Chondrocyte (in vitro differentiated cells): Measurements from ENCODE around the gene CRHR2. TPM values are rescaled to one million over a fixed set of nuclear protein-coding genes. Genes with fewer than 3 reads are reported as not detected.

Experiments used
- DNase-seq: peaks from one replicate; pipeline ENCODE4 v3.0.0; 2021; ENCODE audit warnings: mixed read lengths, low spot score
- H3K27ac Mint-ChIP-seq: one replicate; pipeline ENCODE4 v1.8.0; 2021; ENCODE audit warnings: mild to moderate bottlenecking, moderate library complexity, mixed read lengths; ENCODE audit not compliant: unreplicated experiment
- H3K27me3 Mint-ChIP-seq: 2 replicates; pipeline ENCODE4 v1.8.0; 2021; ENCODE audit warnings: low read depth, mixed read lengths
- H3K36me3 Mint-ChIP-seq: 2 replicates; pipeline ENCODE4 v1.8.0; 2021; ENCODE audit warnings: low read depth, mixed read lengths
- H3K4me1 Mint-ChIP-seq: 2 replicates; pipeline ENCODE4 v1.8.0; 2021; ENCODE audit warnings: low read depth, mild to moderate bottlenecking, mixed read lengths
- H3K4me3 Mint-ChIP-seq: one replicate; pipeline ENCODE4 v1.8.0; 2021; ENCODE audit warnings: mild to moderate bottlenecking, moderate library complexity, mixed read lengths; ENCODE audit not compliant: unreplicated experiment
- H3K9me3 Mint-ChIP-seq: 2 replicates; pipeline ENCODE4 v1.8.0; 2021; ENCODE audit warnings: low read depth, mixed read lengths
- total RNA-seq: library from RNA; stranded (reverse); gene quantifications from 3 replicates; pipeline ENCODE4 v1.2.1, GENCODE V29; 2021
- TF ChIP-seq, protein P1 (sequence below): fragments of 200-600 bp; sonication (generic); IDR thresholded peaks from 2 replicates; pipeline ENCODE4 v1.5.0; 2021; ENCODE audit warnings: antibody characterized with exemption, mild to moderate bottlenecking, moderate library complexity

Gene CRHR2
- total RNA-seq, 1 donor from 2014 or later, result not detected

DNA sequence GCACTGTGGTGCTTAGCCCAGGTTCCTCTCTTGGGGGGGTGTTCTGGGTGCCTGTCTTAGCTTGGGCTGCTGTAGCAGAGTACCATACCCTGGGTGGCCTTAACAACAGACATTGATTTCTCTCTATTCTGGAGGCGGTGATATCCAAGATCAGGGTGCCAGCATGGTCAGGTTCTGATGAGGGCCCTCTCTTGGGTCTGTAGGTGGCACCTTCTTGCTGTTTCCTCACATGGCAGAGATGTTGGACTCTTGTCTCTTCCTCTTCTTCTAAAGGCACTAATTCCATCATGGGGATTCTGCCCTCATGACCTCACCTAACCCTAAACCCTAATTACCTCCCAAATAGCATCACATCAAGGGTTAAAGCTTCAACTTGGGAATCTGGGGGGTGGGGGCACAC lies 19.9 kb upstream of the CRHR2 start:
- TF ChIP-seq, protein P1, sequence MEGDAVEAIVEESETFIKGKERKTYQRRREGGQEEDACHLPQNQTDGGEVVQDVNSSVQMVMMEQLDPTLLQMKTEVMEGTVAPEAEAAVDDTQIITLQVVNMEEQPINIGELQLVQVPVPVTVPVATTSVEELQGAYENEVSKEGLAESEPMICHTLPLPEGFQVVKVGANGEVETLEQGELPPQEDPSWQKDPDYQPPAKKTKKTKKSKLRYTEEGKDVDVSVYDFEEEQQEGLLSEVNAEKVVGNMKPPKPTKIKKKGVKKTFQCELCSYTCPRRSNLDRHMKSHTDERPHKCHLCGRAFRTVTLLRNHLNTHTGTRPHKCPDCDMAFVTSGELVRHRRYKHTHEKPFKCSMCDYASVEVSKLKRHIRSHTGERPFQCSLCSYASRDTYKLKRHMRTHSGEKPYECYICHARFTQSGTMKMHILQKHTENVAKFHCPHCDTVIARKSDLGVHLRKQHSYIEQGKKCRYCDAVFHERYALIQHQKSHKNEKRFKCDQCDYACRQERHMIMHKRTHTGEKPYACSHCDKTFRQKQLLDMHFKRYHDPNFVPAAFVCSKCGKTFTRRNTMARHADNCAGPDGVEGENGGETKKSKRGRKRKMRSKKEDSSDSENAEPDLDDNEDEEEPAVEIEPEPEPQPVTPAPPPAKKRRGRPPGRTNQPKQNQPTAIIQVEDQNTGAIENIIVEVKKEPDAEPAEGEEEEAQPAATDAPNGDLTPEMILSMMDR, result peak; percentile 21
- Mint-ChIP-seq H3K4me1 (no peaks in the 10 kb centered on the region), H3K27me3 (peaks cover 61% of the 10 kb centered on the region), H3K27ac (no peak overlapping the region), H3K36me3 (no peaks in the 10 kb centered on the region), H3K4me3 (no peak overlapping the region), H3K9me3 (no peaks in the 10 kb centered on the region)
- DNase-seq, result no peak

DNA sequence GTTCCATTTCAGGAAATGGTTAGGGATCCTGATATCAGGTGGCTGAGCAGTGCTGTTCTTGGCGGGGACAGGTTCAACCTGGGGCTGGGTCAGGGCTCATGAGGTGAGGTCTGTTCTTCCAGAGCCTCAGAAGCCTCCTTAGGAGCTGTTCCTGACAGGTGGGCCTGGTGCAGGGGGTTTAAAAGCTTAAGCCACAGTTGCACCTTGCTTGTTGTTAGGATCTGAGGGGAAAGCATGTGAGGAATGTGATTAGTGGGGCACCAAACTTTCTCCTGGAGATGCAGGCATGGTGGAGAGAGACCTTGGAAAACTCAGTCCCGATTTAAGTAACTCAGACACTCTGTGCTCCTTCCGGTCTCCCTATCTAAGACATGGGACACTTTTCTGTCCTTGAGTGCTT lies 18.7 kb upstream of the CRHR2 start:
- Mint-ChIP-seq H3K27ac (no peak overlapping the region), H3K9me3 (no peaks in the 10 kb centered on the region), H3K4me1 (no peaks in the 10 kb centered on the region), H3K27me3 (peaks cover 58% of the 10 kb centered on the region), H3K36me3 (no peaks in the 10 kb centered on the region), H3K4me3 (no peak overlapping the region)
- peak; percentile 52 for DNase-seq
- TF ChIP-seq, protein P1, result no peak

DNA sequence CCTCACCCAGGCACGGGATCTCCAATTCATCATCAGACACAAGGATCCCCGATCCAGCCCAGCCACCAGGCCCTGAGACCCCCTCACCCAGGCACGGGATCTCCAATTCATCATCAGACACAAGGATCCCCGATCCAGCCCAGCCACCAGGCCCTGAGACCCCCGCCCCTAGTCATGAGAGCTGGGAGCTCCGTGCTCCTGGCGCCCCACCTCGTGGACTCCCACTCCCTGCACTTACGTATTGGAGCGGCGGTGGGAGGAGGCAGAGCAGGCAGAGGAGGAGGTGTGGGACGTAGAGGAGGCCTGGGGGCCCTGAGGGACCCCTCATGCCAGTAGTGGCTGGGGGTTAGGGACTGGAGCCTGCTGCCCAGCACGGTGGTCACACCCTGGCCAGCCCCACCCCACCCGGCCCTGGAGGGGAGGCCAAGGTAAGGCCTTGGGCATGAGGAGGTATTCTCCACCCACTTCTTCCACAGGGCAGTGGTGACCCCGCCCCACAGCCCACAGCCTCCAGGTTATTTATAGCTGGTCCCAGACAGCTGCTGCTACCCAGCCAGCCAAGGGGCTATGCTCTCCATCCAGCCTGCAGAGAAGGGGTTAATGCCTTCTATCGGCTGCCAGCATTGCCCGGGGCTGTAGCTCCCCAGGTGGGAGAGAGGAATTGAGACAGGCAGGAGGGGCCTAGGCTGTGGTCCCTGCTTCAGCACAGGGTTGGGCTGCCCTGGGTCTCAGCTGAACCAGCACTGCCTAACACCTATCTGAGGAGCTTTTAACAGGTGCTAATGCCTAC lies 17.6 kb upstream of the CRHR2 start:
- no peak overlapping the region for H3K27ac Mint-ChIP-seq
- H3K9me3 Mint-ChIP-seq, result no peaks in the 10 kb centered on the region
- H3K36me3 Mint-ChIP-seq, result no peaks in the 10 kb centered on the region
- peak; percentile 88 for DNase-seq
- TF ChIP-seq, protein P1, result no peak
- H3K27me3 Mint-ChIP-seq, result peaks cover 59% of the 10 kb centered on the region
- no peaks in the 10 kb centered on the region for H3K4me1 Mint-ChIP-seq
- no peak overlapping the region for H3K4me3 Mint-ChIP-seq

DNA sequence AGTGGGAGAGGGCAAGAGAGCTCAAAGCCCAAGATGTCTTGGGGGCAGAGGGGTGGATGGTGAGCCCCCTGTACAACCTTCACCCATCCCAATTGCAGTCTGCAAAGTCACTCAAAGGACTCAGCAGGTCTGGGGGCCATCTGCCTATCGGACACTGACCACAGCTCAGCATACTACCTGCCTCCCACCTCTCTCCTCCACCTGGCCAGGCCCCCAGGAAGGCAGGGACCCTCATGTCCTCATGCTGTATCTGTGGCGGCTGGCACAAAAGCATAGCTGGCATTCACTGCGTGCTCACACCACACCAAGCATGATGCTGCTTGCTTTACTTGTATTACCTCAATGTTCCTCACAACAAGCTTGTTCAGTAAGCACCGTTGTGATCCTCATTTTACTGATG lies 16.2 kb upstream of the CRHR2 start:
- no peak overlapping the region for H3K27ac Mint-ChIP-seq
- H3K9me3 Mint-ChIP-seq, result no peaks in the 10 kb centered on the region
- peak; percentile 42 for DNase-seq
- H3K27me3 Mint-ChIP-seq, result peaks cover 57% of the 10 kb centered on the region
- H3K36me3 Mint-ChIP-seq, result no peaks in the 10 kb centered on the region
- no peak overlapping the region for H3K4me3 Mint-ChIP-seq
- TF ChIP-seq, protein P1, result no peak
- H3K4me1 Mint-ChIP-seq, result no peaks in the 10 kb centered on the region

DNA sequence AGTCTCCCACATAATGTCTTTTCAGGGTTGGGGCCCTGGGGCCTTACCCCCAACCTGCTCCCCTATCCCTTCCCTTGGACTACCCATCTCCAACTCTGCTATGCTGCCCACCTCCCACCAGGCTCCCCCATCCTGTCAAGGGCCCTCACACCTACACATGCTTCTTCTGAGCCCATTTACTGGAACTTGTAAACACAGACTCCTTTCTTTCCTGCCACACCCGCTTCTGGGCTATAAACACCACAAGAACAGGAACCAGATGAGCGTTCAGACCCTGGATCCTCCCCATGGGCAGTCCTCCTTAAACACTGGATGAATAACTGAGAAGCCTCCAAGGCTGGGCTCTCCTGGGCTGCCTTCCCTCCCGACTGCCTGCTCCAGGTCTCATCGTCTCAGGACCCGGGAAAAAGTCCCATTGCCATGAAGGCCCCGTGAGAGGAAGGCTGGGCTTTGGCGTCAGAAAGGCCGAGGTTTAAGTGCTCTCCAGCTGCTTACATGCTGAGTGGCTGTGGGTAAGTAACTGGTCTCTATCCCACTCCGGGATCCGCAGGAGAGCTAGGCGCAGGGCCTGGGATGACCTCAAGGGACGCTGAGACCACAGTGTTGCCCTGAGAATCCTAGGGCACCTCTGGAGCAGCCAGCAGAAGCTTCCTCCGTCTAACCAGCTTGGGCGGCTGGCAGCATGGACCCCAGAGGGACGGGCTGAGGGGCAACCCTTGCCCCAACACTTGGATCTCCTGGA lies 15.6 kb upstream of the CRHR2 start:
- Mint-ChIP-seq H3K4me1 (no peaks in the 10 kb centered on the region), H3K9me3 (no peaks in the 10 kb centered on the region), H3K27me3 (peaks cover 52% of the 10 kb centered on the region), H3K27ac (no peak overlapping the region), H3K4me3 (no peak overlapping the region), H3K36me3 (no peaks in the 10 kb centered on the region)
- TF ChIP-seq, protein P1, result no peak
- DNase-seq, result peak; percentile 71
